CD14-positive monocyte (primary cell): ENCODE measurements around the gene TMEM164. TPM values are rescaled to one million over a fixed set of nuclear protein-coding genes. Genes with fewer than 3 reads are reported as not detected.

Source experiments
- DNase-seq, 3 donors: peaks; one replicate each; pipeline ENCODE4 v3.0.0-alpha.2; 2011 to 2022
- H2AFZ ChIP-seq: 2 replicates; pipeline ENCODE4 v1.6.0; 2012; ENCODE audit warnings: mild to moderate bottlenecking, low read depth, low read length, inconsistent platforms; ENCODE audit not compliant: insufficient read depth, poor library complexity, severe bottlenecking
- H3K27ac ChIP-seq, 2 donors: 1 replicate in 1 of 2; 2 replicates in 1 of 2; pipeline ENCODE4 v1.5.1; 2012 to 2013; ENCODE audit warnings: low read length in 2 of 2, control low read depth in 1 of 2, inconsistent platforms in 1 of 2, low read depth in 1 of 2, mild to moderate bottlenecking in 1 of 2
- H3K27me3 ChIP-seq, 2 donors: one replicate each; pipeline versions ENCODE4 v1.6.0 to v1.6.1; 2011 to 2013; ENCODE audit warnings: low read length in 2 of 2; ENCODE audit not compliant: control insufficient read depth in 2 of 2, insufficient read depth in 2 of 2
- H3K36me3 ChIP-seq, 2 donors: replicated peaks in 1 of 2; 1 replicate in 1 of 2; 2 replicates in 1 of 2; pipeline versions ENCODE4 v1.5.1 to v1.6.1; 2012 to 2013; ENCODE audit warnings: low read length in 2 of 2, control low read depth in 1 of 2, inconsistent platforms in 1 of 2, mild to moderate bottlenecking in 1 of 2; ENCODE audit not compliant: insufficient read depth in 2 of 2, control insufficient read depth in 1 of 2
- H3K4me1 ChIP-seq, 2 donors: 1 replicate in 1 of 2; 2 replicates in 1 of 2; pipeline versions ENCODE4 v1.5.1 to v1.6.1; 2012 to 2013; ENCODE audit warnings: low read length in 2 of 2, control low read depth in 1 of 2, inconsistent platforms in 1 of 2, mild to moderate bottlenecking in 1 of 2, moderate library complexity in 1 of 2; ENCODE audit not compliant: insufficient read depth in 2 of 2, control insufficient read depth in 1 of 2
- H3K4me2 ChIP-seq: replicated peaks from 2 replicates; pipeline ENCODE3; 2012; ENCODE audit warnings: low read length, moderate library complexity, mild to moderate bottlenecking; ENCODE audit not compliant: poor library complexity, severe bottlenecking; ENCODE audit errors: extremely low read depth
- H3K4me3 ChIP-seq, 3 experiments: fragments of 200-600 bp in 1 of 3; sonication (generic) in 1 of 3; replicated peaks in 1 of 3; 1 replicate in 2 of 3; 2 replicates in 1 of 3; pipeline ENCODE4 v1.5.1; 2011 to 2013; ENCODE audit warnings: low read length in 3 of 3, mild to moderate bottlenecking in 3 of 3, control low read depth in 2 of 3, low read depth in 2 of 3, inconsistent platforms in 1 of 3, moderate library complexity in 1 of 3
- H3K79me2 ChIP-seq: 2 replicates; pipeline ENCODE4 v1.6.0; 2012; ENCODE audit warnings: mild to moderate bottlenecking, control low read depth, inconsistent platforms, low read length, moderate library complexity; ENCODE audit not compliant: insufficient read depth
- H3K9ac ChIP-seq: 2 replicates; pipeline ENCODE4 v1.6.0; 2017; ENCODE audit warnings: low read length, mild to moderate bottlenecking; ENCODE audit not compliant: insufficient read depth, poor library complexity, severe bottlenecking
- H3K9me3 ChIP-seq, 2 donors: replicated peaks in 1 of 2; 1 replicate in 1 of 2; 2 replicates in 1 of 2; pipeline versions ENCODE4 v1.5.1 to v1.6.1; 2012 to 2013; ENCODE audit warnings: low read length in 2 of 2, control low read depth in 1 of 2; ENCODE audit not compliant: control insufficient read depth in 1 of 2, insufficient read depth in 1 of 2
- H4K20me1 ChIP-seq: 2 replicates; pipeline ENCODE4 v1.6.0; 2012; ENCODE audit warnings: mild to moderate bottlenecking, low read length, control low read depth, moderate library complexity; ENCODE audit not compliant: insufficient read depth
- H3K27ac Mint-ChIP-seq, 7 donors: one replicate each; pipeline ENCODE4 v1.8.0; 2020; ENCODE audit warnings: mild to moderate bottlenecking in 7 of 7, mixed read lengths in 7 of 7, moderate library complexity in 6 of 7, inconsistent platforms in 2 of 7
- H3K27me3 Mint-ChIP-seq, 3 donors: one replicate each; pipeline ENCODE4 v1.8.0; 2021 to 2022; ENCODE audit warnings: low read depth in 3 of 3, mild to moderate bottlenecking in 3 of 3, mixed read lengths in 3 of 3, moderate library complexity in 3 of 3, inconsistent platforms in 1 of 3
- H3K36me3 Mint-ChIP-seq, 2 donors: one replicate each; pipeline ENCODE4 v1.8.0; 2020; ENCODE audit warnings: mixed read lengths in 2 of 2, inconsistent platforms in 1 of 2, mild to moderate bottlenecking in 1 of 2
- H3K4me1 Mint-ChIP-seq: one replicate; pipeline ENCODE4 v1.8.0; 2020; ENCODE audit warnings: mild to moderate bottlenecking, mixed read lengths
- H3K4me3 Mint-ChIP-seq, 2 donors: one replicate each; pipeline ENCODE4 v1.8.0; 2020; ENCODE audit warnings: mild to moderate bottlenecking in 2 of 2, mixed read lengths in 2 of 2, moderate library complexity in 1 of 2
- H3K9me3 Mint-ChIP-seq, 7 donors: one replicate each; pipeline ENCODE4 v1.8.0; 2020 to 2022; ENCODE audit warnings: mixed read lengths in 7 of 7, mild to moderate bottlenecking in 6 of 7, moderate library complexity in 6 of 7, inconsistent platforms in 2 of 7
- WGBS: methylation state at CpG from one replicate; pipeline ENCODE4 v1.1.5; 2013; ENCODE audit warnings: missing lambda C conversion rate; ENCODE audit not compliant: insufficient coverage; 5-methylcytosine and 5-hydroxymethylcytosine counted together
- intact Hi-C, 2 donors: fragments of 100-400 bp; cut with micrococcal nuclease; formaldehyde crosslinking; loops; one replicate each; pipeline versions ENCODE4 v1.15.0 to v1.15.1; 2023
- polyA plus RNA-seq, 3 donors: library from polyadenylated mRNA; depleted of rRNA in 1 of 3; unstranded in 2 of 3; stranded (reverse) in 1 of 3; fragments of 300-500 nt in 2 of 3; fragments of >200 nt in 1 of 3; fragmentation: Illumina TruSeq in 2 of 3; gene quantifications; 1 replicate in 2 of 3; 2 replicates in 1 of 3; pipeline ENCODE4 v1.2.3, GENCODE V29; 2012 to 2021
- TF ChIP-seq, protein P1 (sequence below): fragments of 200-600 bp; IDR thresholded peaks from one replicate; pipeline ENCODE4 v1.8.0; 2022; ENCODE audit warnings: antibody characterized with exemption, mild to moderate bottlenecking

TMEM164 gene
- polyA plus RNA-seq, 3 donors, result 5.3 to 39.5 (median 7.3) TPM

DNA sequence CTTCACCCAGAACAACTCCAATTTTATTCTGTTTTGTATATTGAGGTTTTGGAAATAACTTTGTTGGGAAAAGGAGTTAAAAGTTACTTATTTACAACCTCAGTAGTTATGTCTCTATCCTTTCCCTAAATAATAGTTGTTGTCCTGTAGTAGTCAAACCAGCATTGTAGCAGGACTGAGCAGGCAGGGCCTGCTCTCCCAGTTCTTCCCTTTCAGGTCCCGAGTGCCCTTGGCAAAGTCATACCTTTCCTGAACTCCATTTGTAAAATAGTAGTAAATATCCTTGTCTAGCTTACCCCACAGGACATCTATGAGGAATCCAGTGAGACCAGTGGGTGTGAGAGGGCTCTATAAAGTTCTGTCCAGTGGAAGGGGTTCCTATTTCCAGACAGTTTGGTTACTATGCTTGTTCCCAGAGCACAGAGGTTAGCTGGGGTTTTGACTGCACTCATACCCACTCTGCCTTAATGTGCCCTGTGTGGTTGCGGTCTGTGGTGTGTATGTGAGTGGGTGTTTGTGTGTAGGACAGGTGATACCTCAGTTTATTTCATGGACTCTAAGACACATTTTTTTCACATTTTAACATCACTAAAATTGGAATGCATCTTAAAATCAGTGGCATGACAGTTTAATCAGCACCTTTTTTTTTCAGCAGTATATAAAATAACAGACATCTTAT, 178.7 kb downstream of the TMEM164 start:
- Mint-ChIP-seq H3K27me3 (peaks cover 0 to 4% (median 0%) of the 10 kb centered on the region in 3 donors), H3K9me3 (no peaks in the 10 kb centered on the region), H3K27ac (peak overlapping the region in 1 of 7 donors; percentile 50)

DNA sequence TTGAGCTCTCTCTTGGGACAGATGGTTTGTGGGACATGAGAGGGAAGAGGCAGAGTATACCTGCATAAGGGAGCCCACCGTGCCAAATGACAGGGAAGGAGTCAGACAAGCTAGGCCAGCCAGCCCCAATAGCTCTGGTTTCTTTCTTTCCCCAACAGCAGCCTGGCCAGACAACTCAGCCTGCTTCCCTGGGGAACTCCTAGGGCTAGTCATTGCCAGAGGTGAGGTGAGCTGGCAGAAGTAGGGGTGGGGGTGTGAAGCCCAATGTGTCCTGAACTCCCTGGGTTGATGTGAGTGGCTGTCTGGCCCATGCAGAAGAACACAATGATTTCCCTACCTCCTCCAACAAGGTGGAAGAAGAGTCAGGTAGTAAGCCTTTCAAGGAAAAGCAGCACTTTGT, 179.4 kb downstream of the TMEM164 start:
- no peak for DNase-seq
- Histone ChIP-seq H3K27ac (no peak overlapping the region), H3K4me3 (no peak overlapping the region), H3K4me2 (no peak overlapping the region), H4K20me1 (peaks cover 29% of the 10 kb centered on the region), H3K4me1 (no peaks in the 10 kb centered on the region), H2AFZ (no peak overlapping the region), H3K79me2 (no peaks in the 10 kb centered on the region), H3K9ac (no peak overlapping the region), H3K36me3 (peaks cover 19 to 45% of the 10 kb centered on the region in 2 donors), H3K9me3 (no peaks in the 10 kb centered on the region), H3K27me3 (no peaks in the 10 kb centered on the region)
- Mint-ChIP-seq H3K27ac (peak overlapping the region in 1 of 7 donors; percentile 56), H3K27me3 (peaks cover 0 to 4% (median 0%) of the 10 kb centered on the region in 3 donors), H3K4me3 (no peak overlapping the region), H3K4me1 (no peaks in the 10 kb centered on the region), H3K36me3 (peaks cover 28 to 29% of the 10 kb centered on the region in 2 donors), H3K9me3 (peaks cover 0 to 5% (median 0%) of the 10 kb centered on the region in 7 donors)
- intact Hi-C loops, result no loop called here
- TF ChIP-seq, protein P1, sequence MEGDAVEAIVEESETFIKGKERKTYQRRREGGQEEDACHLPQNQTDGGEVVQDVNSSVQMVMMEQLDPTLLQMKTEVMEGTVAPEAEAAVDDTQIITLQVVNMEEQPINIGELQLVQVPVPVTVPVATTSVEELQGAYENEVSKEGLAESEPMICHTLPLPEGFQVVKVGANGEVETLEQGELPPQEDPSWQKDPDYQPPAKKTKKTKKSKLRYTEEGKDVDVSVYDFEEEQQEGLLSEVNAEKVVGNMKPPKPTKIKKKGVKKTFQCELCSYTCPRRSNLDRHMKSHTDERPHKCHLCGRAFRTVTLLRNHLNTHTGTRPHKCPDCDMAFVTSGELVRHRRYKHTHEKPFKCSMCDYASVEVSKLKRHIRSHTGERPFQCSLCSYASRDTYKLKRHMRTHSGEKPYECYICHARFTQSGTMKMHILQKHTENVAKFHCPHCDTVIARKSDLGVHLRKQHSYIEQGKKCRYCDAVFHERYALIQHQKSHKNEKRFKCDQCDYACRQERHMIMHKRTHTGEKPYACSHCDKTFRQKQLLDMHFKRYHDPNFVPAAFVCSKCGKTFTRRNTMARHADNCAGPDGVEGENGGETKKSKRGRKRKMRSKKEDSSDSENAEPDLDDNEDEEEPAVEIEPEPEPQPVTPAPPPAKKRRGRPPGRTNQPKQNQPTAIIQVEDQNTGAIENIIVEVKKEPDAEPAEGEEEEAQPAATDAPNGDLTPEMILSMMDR, result no peak
- no CpG with 5 or more reads among the region's 1 CpG for WGBS

More for the DNA sequence above, 178.7 kb downstream of the TMEM164 start:
- Histone ChIP-seq H3K9ac (no peak overlapping the region), H3K4me2 (no peak overlapping the region), H2AFZ (no peak overlapping the region), H3K36me3 (peaks cover 19 to 52% of the 10 kb centered on the region in 2 donors), H3K27me3 (no peaks in the 10 kb centered on the region), H3K9me3 (no peaks in the 10 kb centered on the region), H3K4me1 (no peaks in the 10 kb centered on the region), H3K79me2 (no peaks in the 10 kb centered on the region), H3K4me3 (no peak overlapping the region), H3K27ac (no peak overlapping the region), H4K20me1 (peaks cover 36% of the 10 kb centered on the region)
- Mint-ChIP-seq H3K36me3 (peaks cover 30 to 35% of the 10 kb centered on the region in 2 donors), H3K4me3 (no peak overlapping the region), H3K4me1 (no peaks in the 10 kb centered on the region)
- intact Hi-C loops, result no loop called here
- TF ChIP-seq, protein P1, result no peak
- DNase-seq, result no peak
- WGBS, result no CpG with 5 or more reads among the region's 2 CpGs
